K562 (cell line): Measurements from ENCODE around the gene CCNY. TPM values are rescaled to one million over a fixed set of nuclear protein-coding genes. Genes with fewer than 3 reads are reported as not detected.

Experiments
- BACH1 ChIP-seq: fragments of 200-800 bp; sonication (Bioruptor generic); IDR thresholded peaks from 2 replicates; pipeline ENCODE4 v1.6.1; 2016; ENCODE audit warnings: missing genetic modification characterization, missing compliant biosample characterization
- BCOR ChIP-seq: fragments of 450-650 bp; IDR thresholded peaks from 2 replicates; pipeline ENCODE4 v1.6.1; 2016
- BRF1 ChIP-seq: IDR thresholded peaks from 3 replicates; pipeline ENCODE4 v1.6.1; 2011; ENCODE audit warnings: borderline replicate concordance, mild to moderate bottlenecking; ENCODE audit not compliant: insufficient read length; ENCODE audit errors: extremely low read depth
- FOXM1 ChIP-seq, 2 experiments: fragments of 450-650 bp in 1 of 2; sonication (generic) in 1 of 2; formaldehyde crosslinking in 1 of 2; IDR thresholded peaks; 2 replicates each; pipeline versions ENCODE4 v1.6.1 to v1.9.0; 2017 to 2022; ENCODE audit warnings: low read depth in 2 of 2, mild to moderate bottlenecking in 2 of 2, missing genetic modification reagents in 1 of 2, moderate library complexity in 1 of 2
- FOXP1 ChIP-seq: sonication (generic); formaldehyde crosslinking; IDR thresholded peaks from 2 replicates; pipeline ENCODE4 v1.8.0; 2022; ENCODE audit warnings: mild to moderate bottlenecking, missing genetic modification reagents
- KLF6 ChIP-seq: fragments of 250-450 bp; sonication (Bioruptor Pico); IDR thresholded peaks from 2 replicates; pipeline ENCODE4 v1.4.0; 2020; ENCODE audit warnings: mild to moderate bottlenecking, moderate library complexity, borderline replicate concordance
- NFXL1 ChIP-seq: fragments of 450-650 bp; formaldehyde crosslinking; IDR thresholded peaks from 2 replicates; pipeline ENCODE4 v1.4.0; 2021; ENCODE audit warnings: mild to moderate bottlenecking
- NFYB ChIP-seq: IDR thresholded peaks from 2 replicates; pipeline ENCODE4 v1.6.1; 2011; ENCODE audit warnings: mild to moderate bottlenecking, moderate library complexity; ENCODE audit not compliant: insufficient read length; ENCODE audit errors: extremely low read depth
- SETDB1 ChIP-seq: IDR thresholded peaks from one replicate; pipeline ENCODE4 v1.6.1; 2012; ENCODE audit warnings: low read length, control low read depth, inconsistent platforms
- TOE1 ChIP-seq, 2 experiments: fragments of 450-650 bp in 1 of 2; sonication (generic) in 1 of 2; formaldehyde crosslinking in 1 of 2; IDR thresholded peaks; 2 replicates each; pipeline versions ENCODE4 v1.7.1 to v1.8.0; 2016 to 2022; ENCODE audit warnings: borderline replicate concordance in 2 of 2, mild to moderate bottlenecking in 2 of 2, antibody characterized with exemption in 1 of 2, inconsistent platforms in 1 of 2, low read depth in 1 of 2, missing genetic modification reagents in 1 of 2, moderate library complexity in 1 of 2
- YY1 ChIP-seq, 3 experiments: IDR thresholded peaks; 2 replicates each; pipeline ENCODE4 v1.6.1; 2011; ENCODE audit warnings: low read length in 2 of 3, mild to moderate bottlenecking in 2 of 3, moderate library complexity in 2 of 3, borderline replicate concordance in 1 of 3, control low read depth in 1 of 3, low read depth in 1 of 3; ENCODE audit not compliant: insufficient read depth in 3 of 3, insufficient replicate concordance in 2 of 3, control insufficient read depth in 1 of 3, insufficient read length in 1 of 3; ENCODE audit errors: extremely low read depth in 1 of 3
- ZBTB1 ChIP-seq: sonication (generic); formaldehyde crosslinking; IDR thresholded peaks from 2 replicates; pipeline ENCODE4 v1.8.1; 2023; ENCODE audit warnings: missing genetic modification reagents, low read depth, mild to moderate bottlenecking, borderline replicate concordance
- ZBTB8A ChIP-seq: fragments of 450-650 bp; IDR thresholded peaks from 2 replicates; pipeline ENCODE4 v1.6.1; 2018; ENCODE audit warnings: mild to moderate bottlenecking, moderate library complexity; ENCODE audit not compliant: partially characterized antibody
- ZNF324 ChIP-seq: fragments of 250-450 bp; sonication (Bioruptor Pico); IDR thresholded peaks from 2 replicates; pipeline ENCODE4 v1.4.0; 2020; ENCODE audit warnings: mild to moderate bottlenecking
- ZNF780A ChIP-seq: fragments of 250-450 bp; sonication (Bioruptor Pico); IDR thresholded peaks from 2 replicates; pipeline ENCODE4 v1.5.0; 2021; ENCODE audit warnings: mild to moderate bottlenecking
- ZSCAN29 ChIP-seq: fragments of 450-650 bp; IDR thresholded peaks from 2 replicates; pipeline ENCODE4 v1.6.1; 2017
- polyA plus RNA-seq, 8 experiments: library from polyadenylated mRNA; depleted of rRNA in 4 of 8; stranded (reverse) in 5 of 8; unstranded in 3 of 8; fragments of >200 nt; fragmentation: Nextera tagmentation in 2 of 8; fragmentation: Illumina TruSeq in 1 of 8; extraction: Ambion mirVana in 2 of 8; extraction: Trizol in 1 of 8; gene quantifications; 2 replicates each; pipeline versions ENCODE4 v1.2.1 to v1.2.3, GENCODE V29; 2011 to 2014; ENCODE audit warnings: inconsistent platforms in 1 of 8, missing spikeins in 1 of 8
- total RNA-seq, 7 experiments: library from RNA; depleted of rRNA in 6 of 7; stranded (reverse); fragments of >200 nt in 6 of 7; fragmentation: Illumina TruSeq in 2 of 7; extraction: Trizol in 2 of 7; gene quantifications; 2 replicates each; pipeline versions ENCODE4 v1.2.1 to v1.2.3, GENCODE V29; 2011 to 2021; ENCODE audit warnings: low replicate concordance in 1 of 7
- TF ChIP-seq, protein P1 (sequence below): sonication (generic); formaldehyde crosslinking; IDR thresholded peaks from 2 replicates; pipeline ENCODE4 v1.8.0; 2022; ENCODE audit warnings: mild to moderate bottlenecking, missing genetic modification reagents
- TF ChIP-seq, protein P2 (sequence below): sonication (generic); formaldehyde crosslinking; IDR thresholded peaks from 2 replicates; pipeline ENCODE4 v1.8.0; 2022; ENCODE audit warnings: mild to moderate bottlenecking, missing genetic modification reagents
- TF ChIP-seq, protein P3 (sequence below): sonication (generic); formaldehyde crosslinking; IDR thresholded peaks from 2 replicates; pipeline ENCODE4 v1.8.0; 2022; ENCODE audit warnings: missing genetic modification reagents, mild to moderate bottlenecking, borderline replicate concordance
- TF ChIP-seq, protein P4 (sequence below): conservative IDR thresholded peaks from 2 replicates; pipeline ENCODE4 v1.6.1; 2011; ENCODE audit warnings: low read depth, mild to moderate bottlenecking, low read length; ENCODE audit not compliant: control insufficient read depth

The CCNY gene
- total and polyA plus RNA-seq, 9 of the 15 experiments (the other 6 are each of a cell fraction or from before 2014, with no cell fraction given), result 8.4 to 109 (median 38.6) TPM

DNA sequence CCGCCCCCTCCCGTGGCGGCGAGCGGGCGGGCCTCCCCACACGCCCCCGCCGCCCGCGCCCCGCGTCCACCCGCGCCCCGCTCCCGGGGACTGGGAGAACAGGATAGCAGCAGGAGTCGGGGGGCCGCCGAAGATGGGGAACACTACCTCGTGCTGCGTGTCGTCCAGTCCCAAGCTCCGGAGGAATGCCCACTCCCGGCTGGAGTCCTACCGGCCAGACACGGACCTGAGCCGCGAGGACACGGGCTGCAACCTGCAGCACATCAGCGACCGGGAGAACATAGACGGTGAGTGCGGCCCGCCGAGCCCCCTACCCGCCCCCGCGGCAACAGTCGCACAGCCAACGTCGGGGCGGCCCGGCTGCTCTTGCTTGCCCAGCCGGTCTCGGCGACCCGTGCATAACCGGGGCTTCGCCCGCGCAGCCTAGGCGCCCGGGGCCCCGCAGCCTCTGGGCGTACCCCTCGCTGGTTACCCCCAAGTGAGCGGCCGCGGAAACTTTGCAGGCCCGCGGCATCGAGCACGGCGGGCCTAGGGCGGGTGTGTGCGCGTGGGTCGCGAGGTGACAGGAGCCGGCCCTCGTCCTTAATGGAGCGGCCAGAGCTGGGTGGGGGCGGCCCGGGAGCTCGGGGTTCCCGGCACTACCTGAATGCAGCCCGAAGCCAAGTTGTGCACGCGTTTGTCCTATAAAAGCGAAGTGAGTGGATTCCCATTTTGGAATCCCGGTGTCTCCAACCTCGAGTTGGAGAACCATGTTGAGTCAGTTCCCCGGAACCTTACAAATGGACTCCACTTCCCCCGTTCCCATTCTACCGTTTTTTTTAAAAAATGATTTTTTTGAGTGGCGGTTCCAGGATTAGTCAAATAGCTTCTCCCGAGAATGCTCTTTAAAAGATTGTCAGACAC lies 863 bp downstream of the CCNY start (continued):
- TF ChIP-seq SETDB1, result no peak
- TF ChIP-seq BACH1 (tag), result no peak
- TF ChIP-seq, protein P1, sequence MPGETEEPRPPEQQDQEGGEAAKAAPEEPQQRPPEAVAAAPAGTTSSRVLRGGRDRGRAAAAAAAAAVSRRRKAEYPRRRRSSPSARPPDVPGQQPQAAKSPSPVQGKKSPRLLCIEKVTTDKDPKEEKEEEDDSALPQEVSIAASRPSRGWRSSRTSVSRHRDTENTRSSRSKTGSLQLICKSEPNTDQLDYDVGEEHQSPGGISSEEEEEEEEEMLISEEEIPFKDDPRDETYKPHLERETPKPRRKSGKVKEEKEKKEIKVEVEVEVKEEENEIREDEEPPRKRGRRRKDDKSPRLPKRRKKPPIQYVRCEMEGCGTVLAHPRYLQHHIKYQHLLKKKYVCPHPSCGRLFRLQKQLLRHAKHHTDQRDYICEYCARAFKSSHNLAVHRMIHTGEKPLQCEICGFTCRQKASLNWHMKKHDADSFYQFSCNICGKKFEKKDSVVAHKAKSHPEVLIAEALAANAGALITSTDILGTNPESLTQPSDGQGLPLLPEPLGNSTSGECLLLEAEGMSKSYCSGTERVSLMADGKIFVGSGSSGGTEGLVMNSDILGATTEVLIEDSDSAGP (CRISPR knock-in tag), result no peak
- no peak for TF ChIP-seq ZSCAN29
- TF ChIP-seq TOE1 (IDR thresholded peaks at IDR 0.05; ENCODE audit: borderline replicate concordance), result no peak
- TF ChIP-seq TOE1 (CRISPR knock-in tag; IDR thresholded peaks at IDR 0.05; ENCODE audit: borderline replicate concordance, low read depth), result no peak
- no peak for TF ChIP-seq BCOR
- TF ChIP-seq, protein P2, sequence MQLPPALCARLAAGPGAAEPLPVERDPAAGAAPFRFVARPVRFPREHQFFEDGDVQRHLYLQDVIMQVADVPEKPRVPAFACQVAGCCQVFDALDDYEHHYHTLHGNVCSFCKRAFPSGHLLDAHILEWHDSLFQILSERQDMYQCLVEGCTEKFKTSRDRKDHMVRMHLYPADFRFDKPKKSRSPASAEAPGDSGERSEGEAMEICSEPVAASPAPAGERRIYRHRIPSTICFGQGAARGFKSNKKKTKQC (CRISPR knock-in tag), result 0 out of 2 replicates have a peak, but pooled peaks have one; percentile 23
- TF ChIP-seq BRF1, result no peak
- no peak for TF ChIP-seq ZNF324 (CRISPR knock-in tag)
- TF ChIP-seq FOXM1 (IDR thresholded peaks at IDR 0.05; ENCODE audit: low read depth), result no peak
- TF ChIP-seq FOXM1 (CRISPR knock-in tag; IDR thresholded peaks at IDR 0.05; ENCODE audit: low read depth), result no peak
- no peak for TF ChIP-seq ZBTB8A
- 0 out of 2 replicates have a peak, but pooled peaks have one; percentile 38 for TF ChIP-seq FOXP1 (CRISPR knock-in tag)
- peak in 1 of 3 experiments; percentile 10 for TF ChIP-seq YY1 (IDR thresholded peaks at IDR 0.05; ENCODE audit: borderline replicate concordance in 1 of 3, control insufficient read depth in 1 of 3, extremely low read depth in 1 of 3, insufficient read depth in 3 of 3, insufficient read length in 1 of 3, insufficient replicate concordance in 2 of 3, low read depth in 1 of 3, low read length in 2 of 3)
- TF ChIP-seq, protein P3, sequence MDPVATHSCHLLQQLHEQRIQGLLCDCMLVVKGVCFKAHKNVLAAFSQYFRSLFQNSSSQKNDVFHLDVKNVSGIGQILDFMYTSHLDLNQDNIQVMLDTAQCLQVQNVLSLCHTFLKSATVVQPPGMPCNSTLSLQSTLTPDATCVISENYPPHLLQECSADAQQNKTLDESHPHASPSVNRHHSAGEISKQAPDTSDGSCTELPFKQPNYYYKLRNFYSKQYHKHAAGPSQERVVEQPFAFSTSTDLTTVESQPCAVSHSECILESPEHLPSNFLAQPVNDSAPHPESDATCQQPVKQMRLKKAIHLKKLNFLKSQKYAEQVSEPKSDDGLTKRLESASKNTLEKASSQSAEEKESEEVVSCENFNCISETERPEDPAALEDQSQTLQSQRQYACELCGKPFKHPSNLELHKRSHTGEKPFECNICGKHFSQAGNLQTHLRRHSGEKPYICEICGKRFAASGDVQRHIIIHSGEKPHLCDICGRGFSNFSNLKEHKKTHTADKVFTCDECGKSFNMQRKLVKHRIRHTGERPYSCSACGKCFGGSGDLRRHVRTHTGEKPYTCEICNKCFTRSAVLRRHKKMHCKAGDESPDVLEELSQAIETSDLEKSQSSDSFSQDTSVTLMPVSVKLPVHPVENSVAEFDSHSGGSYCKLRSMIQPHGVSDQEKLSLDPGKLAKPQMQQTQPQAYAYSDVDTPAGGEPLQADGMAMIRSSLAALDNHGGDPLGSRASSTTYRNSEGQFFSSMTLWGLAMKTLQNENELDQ (CRISPR knock-in tag), result no peak
- no peak for TF ChIP-seq KLF6
- no peak for TF ChIP-seq NFYB
- TF ChIP-seq NFXL1 (CRISPR knock-in tag), result no peak
- TF ChIP-seq, protein P4, sequence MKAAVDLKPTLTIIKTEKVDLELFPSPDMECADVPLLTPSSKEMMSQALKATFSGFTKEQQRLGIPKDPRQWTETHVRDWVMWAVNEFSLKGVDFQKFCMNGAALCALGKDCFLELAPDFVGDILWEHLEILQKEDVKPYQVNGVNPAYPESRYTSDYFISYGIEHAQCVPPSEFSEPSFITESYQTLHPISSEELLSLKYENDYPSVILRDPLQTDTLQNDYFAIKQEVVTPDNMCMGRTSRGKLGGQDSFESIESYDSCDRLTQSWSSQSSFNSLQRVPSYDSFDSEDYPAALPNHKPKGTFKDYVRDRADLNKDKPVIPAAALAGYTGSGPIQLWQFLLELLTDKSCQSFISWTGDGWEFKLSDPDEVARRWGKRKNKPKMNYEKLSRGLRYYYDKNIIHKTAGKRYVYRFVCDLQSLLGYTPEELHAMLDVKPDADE, result no peak
- TF ChIP-seq ZNF780A (CRISPR knock-in tag), result no peak
- 0 out of 2 replicates have a peak, but pooled peaks have one; percentile 53 for TF ChIP-seq ZBTB1 (CRISPR knock-in tag)
